Gastrocnemius medialis (tissue), 4 donors: ENCODE data around the gene FARP1. TPM values are rescaled to one million over a fixed set of nuclear protein-coding genes. Genes with fewer than 3 reads are reported as not detected.
A peak's percentile ranks its signal among the peaks of the same experiment; 100 is the strongest.

ENCODE experiments used
- ATAC-seq, 2 donors: fragments of 150-250 bp; one replicate each; pipeline ENCODE4 v1.9.1; 2016
- DNase-seq, 2 donors: peaks; one replicate each; pipeline ENCODE4 v3.0.0-alpha.2; 2019
- H3K27ac ChIP-seq, 4 donors: fragments of 200-600 bp; sonication (generic); 1 replicate in 1 of 4; 2 replicates in 3 of 4; pipeline ENCODE4 v1.5.1; 2016 to 2018; ENCODE audit warnings: mild to moderate bottlenecking in 2 of 4, moderate library complexity in 1 of 4
- H3K27me3 ChIP-seq, 3 donors: fragments of 200-600 bp; sonication (generic) in 2 of 3; 1 replicate in 1 of 3; 2 replicates in 2 of 3; pipeline versions ENCODE4 v1.5.1 to v1.6.0; 2016 to 2019; ENCODE audit warnings: mild to moderate bottlenecking in 1 of 3, moderate library complexity in 1 of 3
- H3K36me3 ChIP-seq, 2 donors: fragments of 200-600 bp; sonication (generic) in 1 of 2; one replicate each; pipeline ENCODE4 v1.5.1; 2017 to 2018
- H3K4me1 ChIP-seq, 2 donors: fragments of 200-600 bp; sonication (generic) in 1 of 2; one replicate each; pipeline ENCODE4 v1.5.1; 2016 to 2017; ENCODE audit warnings: mild to moderate bottlenecking in 2 of 2
- H3K4me3 ChIP-seq, 4 donors: fragments of 200-600 bp; sonication (generic) in 3 of 4; 1 replicate in 1 of 4; 2 replicates in 3 of 4; pipeline ENCODE4 v1.5.1; 2016 to 2019; ENCODE audit warnings: mild to moderate bottlenecking in 2 of 4
- H3K9me3 ChIP-seq, 3 donors: fragments of 200-600 bp; sonication (generic) in 2 of 3; 1 replicate in 1 of 3; 2 replicates in 2 of 3; pipeline ENCODE4 v1.5.1; 2016 to 2019
- CTCF ChIP-seq, 5 experiments: fragments of 450-650 bp in 3 of 5; fragments of 200-600 bp in 2 of 5; sonication (generic) in 2 of 5; IDR thresholded peaks in 4 of 5; conservative IDR thresholded peaks in 1 of 5; 1 replicate in 4 of 5; 2 replicates in 1 of 5; pipeline ENCODE4 v1.5.1; 2016 to 2019; ENCODE audit warnings: antibody characterized with exemption in 5 of 5, mild to moderate bottlenecking in 3 of 5, moderate library complexity in 3 of 5
- POLR2A ChIP-seq, 2 donors: fragments of 450-650 bp; IDR thresholded peaks; one replicate each; pipeline ENCODE4 v1.6.1; 2017; ENCODE audit warnings: antibody characterized with exemption in 2 of 2, mild to moderate bottlenecking in 2 of 2, moderate library complexity in 2 of 2
- in situ Hi-C, 4 donors: fragments of 200-750 bp; cut with MboI; loops; one replicate each; pipeline versions ENCODE4 v1.15.0 to v1.8.0; 2017; ENCODE audit warnings: low sequenced_read_pairs in 4 of 4
- intact Hi-C: fragments of 100-400 bp; cut with DNase I; formaldehyde crosslinking; loops from one replicate; pipeline ENCODE4 v1.15.1; 2023; ENCODE audit warnings: low total_unique reads
- total RNA-seq, 4 donors: library from RNA; depleted of rRNA; stranded (reverse); fragments of >200 nt; gene quantifications; one replicate each; pipeline versions ENCODE4 v1.1.0 to v1.2.3, GENCODE V29; 2016

The FARP1 gene
- total RNA-seq, 4 donors from 2014 or later: 3.5 to 9.8 (median 4.9) TPM

GRCh38 chr13:98478189-98479129, 335.6 kb downstream of the FARP1 start:
- in situ Hi-C loops: no loop called here
- Histone ChIP-seq H3K4me1 (peaks cover 48 to 62% of the 10 kb centered on the region in 2 donors), H3K4me3 (no peak overlapping the region), H3K9me3 (no peaks in the 10 kb centered on the region), H3K36me3 (peaks cover 0 to 9% of the 10 kb centered on the region in 2 donors), H3K27me3 (no peaks in the 10 kb centered on the region), H3K27ac (no peak overlapping the region)
- ATAC-seq: no peak
- DNase-seq: no peak
- intact Hi-C loops: no loop called here
- no peak for TF ChIP-seq POLR2A (IDR thresholded peaks at IDR 0.05)
- TF ChIP-seq CTCF (IDR thresholded peaks at IDR 0.05 in 4 of 5, conservative IDR thresholded peaks at IDR 0.05 in 1 of 5): no peak

- no peak for ATAC-seq
- intact Hi-C loops (loop anchor here (2.0 to 5.0 kb wide), 2 partner anchors 107 to 173 kb away; no protein-coding TSS in a partner anchor), in situ Hi-C loops (loop anchor here in 2 of 4 donors (10.0 kb wide), 1 partner anchor 95 kb away; the partner anchor contains the start of gene STK24 (in 2 of the 2))
- TF ChIP-seq POLR2A (IDR thresholded peaks at IDR 0.05): no peak
- TF ChIP-seq CTCF (IDR thresholded peaks at IDR 0.05 in 4 of 5, conservative IDR thresholded peaks at IDR 0.05 in 1 of 5): no peak
- peaks cover 56 to 71% of the 10 kb centered on the region in 2 donors for H3K4me1 ChIP-seq
- H3K4me3 ChIP-seq: no peak overlapping the region
- no peaks in the 10 kb centered on the region for H3K27me3 ChIP-seq
- no peak for DNase-seq
- H3K36me3 ChIP-seq: peaks cover 0 to 6% of the 10 kb centered on the region in 2 donors
- H3K27ac ChIP-seq: no peak overlapping the region
- H3K9me3 ChIP-seq: no peaks in the 10 kb centered on the region
Observed at GRCh38 chr13:98479496-98480003, 336.7 kb downstream of the FARP1 start.

GRCh38 chr13:98480915-98481877, 338.3 kb downstream of the FARP1 start:
- DNase-seq: no peak
- Histone ChIP-seq H3K4me1 (peaks cover 68 to 83% of the 10 kb centered on the region in 2 donors), H3K27ac (peak overlapping the region; percentile 52 to 86 (median 84)), H3K9me3 (no peaks in the 10 kb centered on the region), H3K27me3 (no peaks in the 10 kb centered on the region), H3K4me3 (no peak overlapping the region), H3K36me3 (no peaks in the 10 kb centered on the region)
- ATAC-seq: no peak
- no peak for TF ChIP-seq POLR2A (IDR thresholded peaks at IDR 0.05)
- no peak for TF ChIP-seq CTCF (IDR thresholded peaks at IDR 0.05 in 4 of 5, conservative IDR thresholded peaks at IDR 0.05 in 1 of 5)
- in situ Hi-C loops: loop anchor here in 2 of 4 donors (10.0 kb wide), 1 partner anchor 94 kb away; the partner anchor contains the start of gene STK24 (in 2 of the 2)
- intact Hi-C loops: loop anchor here (2.0 to 5.0 kb wide), 2 partner anchors 109 to 172 kb away; no protein-coding TSS in a partner anchor
